Activated naive CD4-positive, alpha-beta T cell (primary cell): Measurements from ENCODE around the gene CRYGB.

Experiments
- DNase-seq, 4 experiments: peaks; one replicate each; lab custom pipeline; 2025; lab: John Stamatoyannopoulos, UW

The CRYGB gene

GRCh38 chr2:208146006-208146405 is at the start of gene CRYGB:
TSS of gene CRYGB (minus strand) at chr2:208146158. CDS start at chr2:208146120, 38 bp downstream.
- no peak for DNase-seq

- DNase-seq: no peak
Measured at GRCh38 chr2:208195531-208195930, 49.6 kb upstream of the CRYGB start.

GRCh38 chr2:208192611-208193236 is 46.8 kb upstream of the CRYGB start:
- no peak for DNase-seq

- no peak for DNase-seq
Measured at GRCh38 chr2:208189810-208190503, 44.0 kb upstream of the CRYGB start, which contains the start of gene C2orf80. TSS of gene C2orf80 (minus strand) at chr2:208190030. CDS start at chr2:208186986, 3,044 bp downstream.

- no peak for DNase-seq
Measured at GRCh38 chr2:208189069-208189809, 43.3 kb upstream of the CRYGB start.

GRCh38 chr2:208186893-208187292 is 40.9 kb upstream of the CRYGB start:
- no peak for DNase-seq

GRCh38 chr2:208186465-208186864 is 40.5 kb upstream of the CRYGB start:
- no peak for DNase-seq

- DNase-seq: no peak
Measured at GRCh38 chr2:208183972-208184705, 38.2 kb upstream of the CRYGB start.

GRCh38 chr2:208183526-208183925 is 37.6 kb upstream of the CRYGB start:
- DNase-seq: no peak

- no peak for DNase-seq
Measured at GRCh38 chr2:208182835-208183234, 36.9 kb upstream of the CRYGB start.

GRCh38 chr2:208179028-208179609 is 33.2 kb upstream of the CRYGB start:
- DNase-seq: no peak

GRCh38 chr2:208175840-208176153 is 29.8 kb upstream of the CRYGB start:
- DNase-seq: no peak

GRCh38 chr2:208175069-208175839 is 29.3 kb upstream of the CRYGB start:
- peak in 3 of 4 experiments; percentile 2 to 27 (median 5) for DNase-seq

- DNase-seq: no peak
Measured at GRCh38 chr2:208174144-208174543, 28.2 kb upstream of the CRYGB start.

GRCh38 chr2:208172125-208172524 is 26.2 kb upstream of the CRYGB start:
- no peak for DNase-seq

- no peak for DNase-seq
Measured at GRCh38 chr2:208164951-208165755, 19.2 kb upstream of the CRYGB start.

GRCh38 chr2:208163489-208163888 is 17.5 kb upstream of the CRYGB start, which contains the start of gene CRYGA:
TSS of gene CRYGA (minus strand) at chr2:208163589. CDS start at chr2:208163556, 33 bp downstream.
- no peak for DNase-seq

GRCh38 chr2:208156439-208156838 is 10.5 kb upstream of the CRYGB start:
- DNase-seq: no peak

GRCh38 chr2:208153156-208153555 is 7.2 kb upstream of the CRYGB start:
- DNase-seq: no peak

GRCh38 chr2:208150956-208151355 is 5.0 kb upstream of the CRYGB start:
- no peak for DNase-seq
